ENCODE results near the gene ZBTB4. TPM values are rescaled to one million over a fixed set of nuclear protein-coding genes. Genes with fewer than 3 reads are reported as not detected.

The ZBTB4 gene
- 17.4 and 37.4 TPM in 2 replicates for total RNA-seq

GRCh38 chr17:7479213-7480088 lies at the start of gene ZBTB4:
TSS of gene ZBTB4 (minus strand) at chr17:7479631. CDS start at chr17:7466801, 12,830 bp downstream.

GRCh38 chr17:7484067-7484918 lies 4.9 kb upstream of the ZBTB4 start, which contains the start of gene POLR2A:
TSS of gene POLR2A (plus strand) at chr17:7484366.

GRCh38 chr17:7481275-7481674 lies 1.8 kb upstream of the ZBTB4 start, which contains the start of gene SLC35G6:
TSS of gene SLC35G6 (plus strand) at chr17:7481446. CDS start at chr17:7481517, 71 bp downstream.

GRCh38 chr17:7444682-7445618 lies 34.5 kb downstream of the ZBTB4 start, which contains the start of gene CHRNB1:
TSS of gene CHRNB1 (plus strand) at chr17:7445061. CDS start at chr17:7445128, 67 bp downstream.

GRCh38 chr17:7439462-7440112 lies 39.8 kb downstream of the ZBTB4 start, which contains the start of gene FGF11:
TSS of gene FGF11 (plus strand) at chr17:7439512. CDS start at chr17:7439621, 109 bp downstream.

GRCh38 chr17:7428557-7428956 lies 50.9 kb downstream of the ZBTB4 start, which contains the start of gene SPEM3:
TSS of gene SPEM3 (plus strand) at chr17:7428857. CDS start at chr17:7428903, 46 bp downstream.

GRCh38 chr17:7425316-7425715 lies 54.1 kb downstream of the ZBTB4 start, which contains the start of gene SPEM2:
TSS of gene SPEM2 (plus strand) at chr17:7425616. CDS start at chr17:7425689, 73 bp downstream.

GRCh38 chr17:7419819-7420610 lies 59.4 kb downstream of the ZBTB4 start, which contains the start of gene SPEM1:
TSS of gene SPEM1 (plus strand) at chr17:7420324. CDS start at chr17:7420385, 61 bp downstream.

Other genes starting within 250 kb of the ZBTB4 start
- gene DVL2, start 245.1 kb downstream of the ZBTB4 start, total RNA-seq, result 62.4 and 66.6 TPM in 2 replicates
- gene PHF23, start 240.2 kb downstream of the ZBTB4 start, total RNA-seq, result 27.0 and 32.2 TPM in 2 replicates
- gene GABARAP, start 237.2 kb downstream of the ZBTB4 start, total RNA-seq, result 57.8 and 81.4 TPM in 2 replicates
- gene CTDNEP1, start 227.9 kb downstream of the ZBTB4 start, total RNA-seq, result 26.3 and 49.0 TPM in 2 replicates
- gene ELP5, start 227.4 kb downstream of the ZBTB4 start, total RNA-seq, result 11.0 and 16.7 TPM in 2 replicates
- 453 and 573 TPM in 2 replicates for gene CLDN7, start 217.2 kb downstream of the ZBTB4 start, total RNA-seq
- under 0.01 and 0.14 TPM in 2 replicates for gene SLC2A4, start 197.9 kb downstream of the ZBTB4 start, total RNA-seq
- 0.34 and 1.1 TPM in 2 replicates for gene YBX2, start 185.0 kb downstream of the ZBTB4 start, total RNA-seq
- gene EIF5A, start 172.0 kb downstream of the ZBTB4 start, total RNA-seq, result 435 and 611 TPM in 2 replicates
- gene GPS2, start 164.3 kb downstream of the ZBTB4 start, total RNA-seq, result 29.4 and 30.4 TPM in 2 replicates
- 15.7 and 22.5 TPM in 2 replicates for gene NEURL4, start 150.3 kb downstream of the ZBTB4 start, total RNA-seq
- 0.34 and 0.71 TPM in 2 replicates for gene ACAP1, start 143.1 kb downstream of the ZBTB4 start, total RNA-seq
- 7.2 and 21.0 TPM in 2 replicates for gene KCTD11, start 127.5 kb downstream of the ZBTB4 start, total RNA-seq
- not detected in 2 replicates for gene TMEM95, start 124.5 kb downstream of the ZBTB4 start, total RNA-seq
- 5.8 and 10.6 TPM in 2 replicates for gene TNK1, start 98.5 kb downstream of the ZBTB4 start, total RNA-seq
- gene PLSCR3, start 85.1 kb downstream of the ZBTB4 start, total RNA-seq, result 12.6 and 28.2 TPM in 2 replicates
- gene TMEM256, start 75.5 kb downstream of the ZBTB4 start, total RNA-seq, result 26.6 and 88.9 TPM in 2 replicates
- 1.4 and 6.1 TPM in 2 replicates for gene NLGN2, start 71.8 kb downstream of the ZBTB4 start, total RNA-seq
- gene SPEM1, start 59.3 kb downstream of the ZBTB4 start, total RNA-seq, result not detected in 2 replicates
- not detected in 2 replicates for gene SPEM2, start 54.0 kb downstream of the ZBTB4 start, total RNA-seq
- gene SPEM3, start 50.8 kb downstream of the ZBTB4 start, total RNA-seq, result not detected in 2 replicates
- 10.3 and 10.7 TPM in 2 replicates for gene TMEM102, start 44.2 kb downstream of the ZBTB4 start, total RNA-seq
- 19.1 and 44.3 TPM in 2 replicates for gene FGF11, start 40.1 kb downstream of the ZBTB4 start, total RNA-seq
- gene CHRNB1, start 34.6 kb downstream of the ZBTB4 start, total RNA-seq, result 7.6 and 14.7 TPM in 2 replicates
- gene SLC35G6, start 1.8 kb upstream of the ZBTB4 start, total RNA-seq, result not detected in 2 replicates
- gene POLR2A, start 4.7 kb upstream of the ZBTB4 start, total RNA-seq, result 75.9 and 140 TPM in 2 replicates
- gene TNFSF12, start 69.4 kb upstream of the ZBTB4 start, total RNA-seq, result 0.34 and 2.5 TPM in 2 replicates
- gene TNFSF13, start 79.1 kb upstream of the ZBTB4 start, total RNA-seq, result 2.6 and 3.8 TPM in 2 replicates
- 76.8 and 126 TPM in 2 replicates for gene SENP3, start 82.3 kb upstream of the ZBTB4 start, total RNA-seq
- gene CD68, start 100.0 kb upstream of the ZBTB4 start, total RNA-seq, result 8.3 and 13.7 TPM in 2 replicates
- 31.0 and 32.5 TPM in 2 replicates for gene MPDU1, start 104.2 kb upstream of the ZBTB4 start, total RNA-seq
- gene SOX15, start 110.5 kb upstream of the ZBTB4 start, total RNA-seq, result 38.7 and 54.0 TPM in 2 replicates
- 39.1 and 51.3 TPM in 2 replicates for gene FXR2, start 135.3 kb upstream of the ZBTB4 start, total RNA-seq
- gene SAT2, start 148.2 kb upstream of the ZBTB4 start, total RNA-seq, result 22.5 and 23.2 TPM in 2 replicates
- gene SHBG, start 150.5 kb upstream of the ZBTB4 start, total RNA-seq, result under 0.01 and 0.21 TPM in 2 replicates
- gene ATP1B2, start 171.3 kb upstream of the ZBTB4 start, total RNA-seq, result not detected in 2 replicates
- gene TP53, start 207.9 kb upstream of the ZBTB4 start, total RNA-seq, result 26.7 and 40.1 TPM in 2 replicates
- 2.7 and 3.3 TPM in 2 replicates for gene WRAP53, start 208.8 kb upstream of the ZBTB4 start, total RNA-seq
- under 0.01 and 0.14 TPM in 2 replicates for gene EFNB3, start 225.6 kb upstream of the ZBTB4 start, total RNA-seq
- gene DNAH2, start 238.1 kb upstream of the ZBTB4 start, total RNA-seq, result under 0.01 and 0.21 TPM in 2 replicates